ENCODE measurements around the gene CEP41. TPM values are rescaled to one million over a fixed set of nuclear protein-coding genes. Genes with fewer than 3 reads are reported as not detected.

Gene CEP41
- total and polyA plus RNA-seq, 2 donors from 2014 or later: 8.1 to 12.7 TPM

- Histone ChIP-seq H3K27ac (ENCODE audit: low read depth in 2 of 2, low read length in 2 of 2) (no peak overlapping the region), H3K4me3 (ENCODE audit: low read length in 3 of 3) (no peak overlapping the region), H3K4me1 (ENCODE audit: control insufficient read depth in 2 of 3, insufficient read depth in 2 of 3, low read depth in 1 of 3, low read length in 3 of 3) (peaks cover 0 to 6% (median 3%) of the 10 kb centered on the region in 3 donors), H3K9me3 (ENCODE audit: control insufficient read depth in 2 of 3, insufficient read depth in 1 of 3, low read length in 3 of 3) (peaks cover 0 to 7% (median 0%) of the 10 kb centered on the region in 3 donors), H3K27me3 (ENCODE audit: control insufficient read depth, insufficient read depth, low read length) (no peaks in the 10 kb centered on the region), H3K36me3 (ENCODE audit: control insufficient read depth in 2 of 3, insufficient read depth in 3 of 3, low read length in 3 of 3) (no peaks in the 10 kb centered on the region), H3K9ac (ENCODE audit: low read length in 3 of 3) (no peak overlapping the region)
- TF ChIP-seq CTCF (IDR thresholded peaks at IDR 0.05; ENCODE audit: borderline replicate concordance, extremely low read depth, insufficient read depth): no peak
- intact Hi-C loops (cut with DNase I): no loop called here
- DNase-seq (no peak), FAIRE-seq (no peak)
Measured at GRCh38 chr7:130481898-130482297, 41.1 kb upstream of the CEP41 start.

- Histone ChIP-seq H3K4me3 (ENCODE audit: low read length in 3 of 3) (no peak overlapping the region), H3K27me3 (ENCODE audit: control insufficient read depth, insufficient read depth, low read length) (no peaks in the 10 kb centered on the region), H3K36me3 (ENCODE audit: control insufficient read depth in 2 of 3, insufficient read depth in 3 of 3, low read length in 3 of 3) (no peaks in the 10 kb centered on the region), H3K27ac (ENCODE audit: low read depth in 2 of 2, low read length in 2 of 2) (no peak overlapping the region), H3K9me3 (ENCODE audit: control insufficient read depth in 2 of 3, insufficient read depth in 1 of 3, low read length in 3 of 3) (peaks cover 0 to 7% (median 0%) of the 10 kb centered on the region in 3 donors), H3K9ac (ENCODE audit: low read length in 3 of 3) (no peak overlapping the region), H3K4me1 (ENCODE audit: control insufficient read depth in 2 of 3, insufficient read depth in 2 of 3, low read depth in 1 of 3, low read length in 3 of 3) (peaks cover 0 to 2% (median 0%) of the 10 kb centered on the region in 3 donors)
- TF ChIP-seq CTCF (IDR thresholded peaks at IDR 0.05; ENCODE audit: borderline replicate concordance, extremely low read depth, insufficient read depth): no peak
- DNase-seq: no peak
- FAIRE-seq: peak; percentile 25
- intact Hi-C loops (cut with DNase I): no loop called here
Measured at GRCh38 chr7:130479716-130480400, 39.0 kb upstream of the CEP41 start.

GRCh38 chr7:130478991-130479390 lies 38.2 kb upstream of the CEP41 start:
- Histone ChIP-seq H3K27ac (ENCODE audit: low read depth in 2 of 2, low read length in 2 of 2) (no peak overlapping the region), H3K9ac (ENCODE audit: low read length in 3 of 3) (no peak overlapping the region), H3K4me1 (ENCODE audit: control insufficient read depth in 2 of 3, insufficient read depth in 2 of 3, low read depth in 1 of 3, low read length in 3 of 3) (peaks cover 0 to 2% (median 0%) of the 10 kb centered on the region in 3 donors), H3K4me3 (ENCODE audit: low read length in 3 of 3) (no peak overlapping the region), H3K9me3 (ENCODE audit: control insufficient read depth in 2 of 3, insufficient read depth in 1 of 3, low read length in 3 of 3) (peaks cover 0 to 7% (median 0%) of the 10 kb centered on the region in 3 donors), H3K36me3 (ENCODE audit: control insufficient read depth in 2 of 3, insufficient read depth in 3 of 3, low read length in 3 of 3) (no peaks in the 10 kb centered on the region), H3K27me3 (ENCODE audit: control insufficient read depth, insufficient read depth, low read length) (no peaks in the 10 kb centered on the region)
- DNase-seq (no peak), FAIRE-seq (no peak)
- TF ChIP-seq CTCF (IDR thresholded peaks at IDR 0.05; ENCODE audit: borderline replicate concordance, extremely low read depth, insufficient read depth): no peak
- intact Hi-C loops (cut with DNase I): no loop called here

Measured in kidney (tissue), 14 donors.